IPS-20b (cell line): Measurements from ENCODE around the gene PHETA2.

Experiments used
- H3K27ac ChIP-seq: one replicate; pipeline ENCODE4 v1.5.1; 2013; ENCODE audit warnings: low read length
- H3K27me3 ChIP-seq: 2 replicates; pipeline ENCODE4 v1.6.1; 2013; ENCODE audit warnings: mild to moderate bottlenecking, low read length, inconsistent platforms; ENCODE audit not compliant: insufficient read depth
- H3K36me3 ChIP-seq: 2 replicates; pipeline ENCODE4 v1.6.1; 2013; ENCODE audit warnings: low read depth, mild to moderate bottlenecking, inconsistent platforms, low read length, moderate library complexity; ENCODE audit not compliant: insufficient read depth
- H3K4me1 ChIP-seq: 2 replicates; pipeline ENCODE4 v1.6.1; 2013; ENCODE audit warnings: mild to moderate bottlenecking, control low read depth, inconsistent platforms, low read length, moderate library complexity; ENCODE audit not compliant: insufficient read depth
- H3K4me3 ChIP-seq: 2 replicates; pipeline ENCODE4 v1.5.1; 2013; ENCODE audit warnings: mild to moderate bottlenecking, low read length, inconsistent platforms
- H3K9ac ChIP-seq: 2 replicates; pipeline ENCODE4 v1.6.1; 2013; ENCODE audit warnings: low read depth, mild to moderate bottlenecking, inconsistent platforms, low read length, moderate library complexity
- H3K9me3 ChIP-seq: 2 replicates; pipeline ENCODE4 v1.6.1; 2013; ENCODE audit warnings: mild to moderate bottlenecking, low read depth, low read length, inconsistent platforms; ENCODE audit not compliant: insufficient read depth

PHETA2 gene

GRCh38 chr22:42061041-42061440 lies 13.0 kb upstream of the PHETA2 start:
- Histone ChIP-seq H3K27ac (no peak overlapping the region), H3K9ac (no peak overlapping the region), H3K4me3 (no peak overlapping the region), H3K36me3 (peaks cover 43% of the 10 kb centered on the region), H3K27me3 (no peaks in the 10 kb centered on the region), H3K4me1 (peaks cover 10% of the 10 kb centered on the region; the same call in 1 of the 2 replicates), H3K9me3 (peaks cover 26% of the 10 kb centered on the region)

- H3K27ac ChIP-seq = no peak overlapping the region
- H3K4me1 ChIP-seq = peaks cover 10% of the 10 kb centered on the region; the same call in 1 of the 2 replicates
- peaks cover 53% of the 10 kb centered on the region for H3K36me3 ChIP-seq
- peaks cover 12% of the 10 kb centered on the region; the same call in 1 of the 2 replicates for H3K9me3 ChIP-seq
- H3K27me3 ChIP-seq = no peaks in the 10 kb centered on the region
- no peak overlapping the region for H3K4me3 ChIP-seq
- no peak overlapping the region for H3K9ac ChIP-seq
Observed at GRCh38 chr22:42062506-42063170, 11.4 kb upstream of the PHETA2 start.

GRCh38 chr22:42064629-42065028 lies 9.4 kb upstream of the PHETA2 start:
- Histone ChIP-seq H3K9ac (no peak overlapping the region; the same call in 1 of the 2 replicates), H3K27ac (no peak overlapping the region), H3K36me3 (peaks cover 42% of the 10 kb centered on the region), H3K9me3 (no peaks in the 10 kb centered on the region), H3K27me3 (peaks cover 3% of the 10 kb centered on the region; the same call in 1 of the 2 replicates), H3K4me3 (peak overlapping the region; percentile 39), H3K4me1 (peaks cover 10% of the 10 kb centered on the region; the same call in 1 of the 2 replicates)

GRCh38 chr22:42065438-42066125 lies 8.5 kb upstream of the PHETA2 start:
- no peak overlapping the region for H3K27ac ChIP-seq
- peaks cover 5% of the 10 kb centered on the region; the same call in 1 of the 2 replicates for H3K27me3 ChIP-seq
- peak overlapping the region; percentile 39 for H3K4me3 ChIP-seq
- H3K36me3 ChIP-seq = peaks cover 33% of the 10 kb centered on the region
- peaks cover 15% of the 10 kb centered on the region; the same call in 1 of the 2 replicates for H3K4me1 ChIP-seq
- H3K9ac ChIP-seq = no peak overlapping the region; the same call in 1 of the 2 replicates
- H3K9me3 ChIP-seq = no peaks in the 10 kb centered on the region

GRCh38 chr22:42066126-42066761 lies 7.8 kb upstream of the PHETA2 start:
- Histone ChIP-seq H3K9ac (no peak overlapping the region), H3K27ac (no peak overlapping the region), H3K36me3 (peaks cover 27% of the 10 kb centered on the region), H3K9me3 (no peaks in the 10 kb centered on the region), H3K4me1 (peaks cover 19% of the 10 kb centered on the region; the same call in 1 of the 2 replicates), H3K4me3 (no peak overlapping the region), H3K27me3 (peaks cover 5% of the 10 kb centered on the region; the same call in 1 of the 2 replicates)

GRCh38 chr22:42066937-42067336 lies 7.1 kb upstream of the PHETA2 start:
- Histone ChIP-seq H3K36me3 (peaks cover 23% of the 10 kb centered on the region), H3K9ac (no peak overlapping the region), H3K27me3 (peaks cover 5% of the 10 kb centered on the region; the same call in 1 of the 2 replicates), H3K27ac (no peak overlapping the region), H3K4me3 (no peak overlapping the region), H3K4me1 (peaks cover 20% of the 10 kb centered on the region; the same call in 1 of the 2 replicates), H3K9me3 (no peaks in the 10 kb centered on the region)

GRCh38 chr22:42067671-42068251 lies 6.3 kb upstream of the PHETA2 start:
- peaks cover 23% of the 10 kb centered on the region for H3K36me3 ChIP-seq

GRCh38 chr22:42068291-42068690 lies 5.8 kb upstream of the PHETA2 start:
- Histone ChIP-seq H3K9me3 (no peaks in the 10 kb centered on the region), H3K4me1 (peaks cover 20% of the 10 kb centered on the region; the same call in 1 of the 2 replicates), H3K27me3 (peaks cover 9% of the 10 kb centered on the region), H3K36me3 (peaks cover 23% of the 10 kb centered on the region), H3K9ac (no peak overlapping the region), H3K4me3 (no peak overlapping the region), H3K27ac (no peak overlapping the region)

More at GRCh38 chr22:42067671-42068251, 6.3 kb upstream of the PHETA2 start:
- Histone ChIP-seq H3K9me3 (no peaks in the 10 kb centered on the region), H3K4me1 (peaks cover 20% of the 10 kb centered on the region; the same call in 1 of the 2 replicates), H3K27me3 (peaks cover 5% of the 10 kb centered on the region; the same call in 1 of the 2 replicates), H3K4me3 (no peak overlapping the region), H3K27ac (no peak overlapping the region), H3K9ac (no peak overlapping the region)

- H3K27me3 ChIP-seq = peaks cover 17% of the 10 kb centered on the region
- H3K27ac ChIP-seq = no peak overlapping the region
- H3K9ac ChIP-seq = peak overlapping the region; percentile 73; the same call in 1 of the 2 replicates
- H3K4me1 ChIP-seq = peaks cover 19% of the 10 kb centered on the region; the same call in 1 of the 2 replicates
- peaks cover 19% of the 10 kb centered on the region for H3K36me3 ChIP-seq
- no peaks in the 10 kb centered on the region for H3K9me3 ChIP-seq
- H3K4me3 ChIP-seq = peak overlapping the region; percentile 83
Observed at GRCh38 chr22:42069801-42070516, 4.1 kb upstream of the PHETA2 start.

- Histone ChIP-seq H3K4me3 (peak within 1 kb of the TSS; percentile 83), H3K4me1 (peaks cover 11% of the 10 kb centered on the region; the same call in 1 of the 2 replicates), H3K9me3 (no peaks in the 10 kb centered on the region), H3K36me3 (peaks cover 15% of the 10 kb centered on the region), H3K9ac (peak within 1 kb of the TSS; percentile 73; the same call in 1 of the 2 replicates), H3K27ac (no peak within 1 kb of the TSS), H3K27me3 (peaks cover 17% of the 10 kb centered on the region)
Observed at GRCh38 chr22:42070517-42071422, 3.3 kb upstream of the PHETA2 start, which contains the start of gene NAGA. NAGA (minus strand) TSS chr22:42070812; CDS start chr22:42070297, 515 bp downstream.
